Naive thymus-derived CD8-positive, alpha-beta T cell (primary cell): ENCODE results near the gene CTBP2. TPM values are rescaled to one million over a fixed set of nuclear protein-coding genes. Genes with fewer than 3 reads are reported as not detected.

Experiments used
- ATAC-seq, 2 donors: fragments of 150-1000 bp; cut with Tn5 transposase in 1 of 2; sonication (Bioruptor Pico), chemical (Tn5 transposase) in 1 of 2; 1 replicate in 1 of 2; 2 replicates in 1 of 2; pipeline ENCODE4 v1.10.0; 2021; ENCODE audit warnings: mild to moderate bottlenecking in 2 of 2, moderate library complexity in 2 of 2
- POLR2A ChIA-PET: fragments of 350-600 bp; sonication (Branson Sonifier 250); formaldehyde crosslinking; loops from one replicate; lab custom pipeline; 2021; ENCODE audit warnings: antibody characterized with exemption; lab: Charles Lee
- DNase-seq, 10 donors: peaks; one replicate each; pipeline versions ENCODE4 v3.0.0 to v3.0.0-alpha.2; 2020 to 2022
- H3K27ac Mint-ChIP-seq, 10 donors: one replicate each; pipeline ENCODE4 v1.8.0; 2020 to 2022; ENCODE audit warnings: mild to moderate bottlenecking in 10 of 10, mixed read lengths in 10 of 10, moderate library complexity in 4 of 10, inconsistent platforms in 1 of 10
- H3K27me3 Mint-ChIP-seq, 5 donors: one replicate each; pipeline ENCODE4 v1.8.0; 2021 to 2022; ENCODE audit warnings: mixed read lengths in 5 of 5
- H3K36me3 Mint-ChIP-seq, 3 donors: one replicate each; pipeline ENCODE4 v1.8.0; 2020 to 2022; ENCODE audit warnings: mixed read lengths in 3 of 3, mild to moderate bottlenecking in 2 of 3, inconsistent platforms in 1 of 3
- H3K4me1 Mint-ChIP-seq, 4 donors: one replicate each; pipeline ENCODE4 v1.8.0; 2021 to 2022; ENCODE audit warnings: mixed read lengths in 4 of 4
- H3K4me3 Mint-ChIP-seq, 10 donors: one replicate each; pipeline ENCODE4 v1.8.0; 2020 to 2022; ENCODE audit warnings: mild to moderate bottlenecking in 10 of 10, mixed read lengths in 10 of 10, moderate library complexity in 6 of 10, inconsistent platforms in 1 of 10
- H3K9me3 Mint-ChIP-seq, 9 donors: one replicate each; pipeline ENCODE4 v1.8.0; 2020 to 2022; ENCODE audit warnings: mixed read lengths in 9 of 9, mild to moderate bottlenecking in 3 of 9, inconsistent platforms in 1 of 9, moderate library complexity in 1 of 9
- polyA plus RNA-seq, 3 donors: library from polyadenylated mRNA; unstranded; fragments of 300-500 nt; fragmentation: Illumina TruSeq; gene quantifications; one replicate each; pipeline ENCODE4 v1.2.3, GENCODE V29; 2021
- total RNA-seq, 8 experiments: library from RNA in 2 of 8; stranded (reverse) in 2 of 8; gene quantifications; one replicate each; pipeline ENCODE4 v1.2.3 and lab custom pipeline; 2021 to 2026

CTBP2 gene
- total and polyA plus RNA-seq, 5 experiments from 2014 or later, result 0.05 to 3.1 (median 0.42) TPM

DNA sequence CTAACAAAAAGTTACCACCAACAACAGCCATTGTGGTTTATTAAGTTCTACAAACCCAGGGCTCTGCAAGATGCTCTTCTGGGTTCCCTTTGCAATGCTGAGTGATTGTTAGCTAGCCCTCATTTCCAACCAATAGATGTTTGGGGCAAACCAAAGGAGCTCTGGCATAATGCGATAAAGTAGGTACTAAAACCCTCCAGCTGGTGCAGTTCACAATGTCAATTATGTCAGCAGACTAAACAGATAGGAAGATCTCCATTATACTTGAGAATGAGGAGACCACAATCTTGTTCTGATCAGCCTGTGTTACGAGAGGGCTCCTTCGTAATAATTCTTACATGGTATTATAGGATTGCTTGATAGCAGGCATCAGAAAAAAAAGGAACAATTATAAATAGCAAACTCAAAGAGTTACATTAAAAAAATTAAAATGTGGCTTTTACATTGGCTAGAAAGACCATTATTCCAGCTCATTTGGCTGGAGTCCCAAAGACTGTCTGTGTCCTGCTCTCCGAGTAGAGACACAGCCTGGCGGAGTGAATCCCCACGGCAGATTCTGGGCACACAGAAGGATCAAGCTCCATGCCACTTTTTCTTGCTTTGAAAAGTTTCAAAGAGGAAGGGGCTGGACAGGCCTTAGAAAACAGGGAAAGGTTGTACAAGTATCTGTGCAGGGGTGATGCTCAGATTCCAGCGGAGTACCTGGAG lies 124.6 kb downstream of the CTBP2 start:
- DNase-seq (peak in 1 of 10 donors; percentile 6), ATAC-seq (no peak)
- Mint-ChIP-seq H3K36me3 (no peaks in the 10 kb centered on the region), H3K4me1 (no peaks in the 10 kb centered on the region), H3K4me3 (no peak overlapping the region), H3K27me3 (peaks cover 0 to 4% (median 0%) of the 10 kb centered on the region in 5 donors), H3K27ac (no peak overlapping the region), H3K9me3 (no peaks in the 10 kb centered on the region)
- POLR2A ChIA-PET, result no interaction called here

DNA sequence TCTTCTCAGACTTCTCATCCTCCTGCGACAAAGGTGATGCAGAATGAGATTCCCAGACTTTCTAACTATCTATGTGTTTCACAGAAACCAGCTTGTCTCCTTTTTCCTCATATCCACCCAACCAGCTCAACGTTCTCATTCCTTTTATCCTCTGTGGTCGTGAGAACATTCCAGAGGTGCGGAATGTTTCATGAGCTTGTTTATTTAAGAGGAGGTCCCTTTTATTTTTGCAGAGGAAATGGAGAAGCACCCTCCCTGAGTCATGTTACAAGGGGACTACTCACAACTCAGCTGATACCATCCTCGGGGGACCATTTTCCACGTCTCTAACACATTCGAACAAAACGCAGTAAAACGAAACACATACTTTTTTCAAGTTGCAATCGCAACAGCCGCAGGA lies 125.2 kb downstream of the CTBP2 start:
- POLR2A ChIA-PET, result no interaction called here

DNA sequence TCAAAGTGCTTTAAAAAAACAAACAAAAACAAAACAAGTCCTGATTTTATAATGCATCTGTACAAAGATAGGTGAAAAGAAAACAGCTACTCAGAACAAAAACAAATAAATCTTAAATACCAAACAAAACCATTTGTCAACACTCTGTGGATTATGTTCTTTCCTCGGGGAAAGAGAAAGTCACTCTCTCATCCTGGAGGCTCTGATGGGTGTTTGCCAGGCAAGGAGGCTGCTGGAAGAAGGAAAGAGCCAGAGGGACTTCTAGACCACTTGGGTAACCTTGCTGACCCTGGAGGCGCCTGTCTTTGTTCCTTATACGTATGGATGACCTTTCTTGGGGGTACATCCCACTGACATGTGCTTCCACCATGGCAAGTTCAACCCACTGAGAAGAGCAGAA lies 125.7 kb downstream of the CTBP2 start:
- Mint-ChIP-seq H3K4me3 (no peak overlapping the region), H3K27ac (peak overlapping the region in 1 of 10 donors; percentile 26), H3K36me3 (no peaks in the 10 kb centered on the region), H3K27me3 (peaks cover 0 to 8% (median 0%) of the 10 kb centered on the region in 5 donors), H3K9me3 (no peaks in the 10 kb centered on the region), H3K4me1 (no peaks in the 10 kb centered on the region)
- DNase-seq (peak in 1 of 10 donors; percentile 32), ATAC-seq (no peak)
- POLR2A ChIA-PET, result no interaction called here

More for the DNA sequence above, 125.2 kb downstream of the CTBP2 start:
- DNase-seq, result no peak
- no peak for ATAC-seq
- H3K27me3 Mint-ChIP-seq, result peaks cover 0 to 6% (median 0%) of the 10 kb centered on the region in 5 donors
- H3K27ac Mint-ChIP-seq, result no peak overlapping the region
- no peaks in the 10 kb centered on the region for H3K4me1 Mint-ChIP-seq
- no peaks in the 10 kb centered on the region for H3K36me3 Mint-ChIP-seq
- no peak overlapping the region for H3K4me3 Mint-ChIP-seq
- H3K9me3 Mint-ChIP-seq, result no peaks in the 10 kb centered on the region

DNA sequence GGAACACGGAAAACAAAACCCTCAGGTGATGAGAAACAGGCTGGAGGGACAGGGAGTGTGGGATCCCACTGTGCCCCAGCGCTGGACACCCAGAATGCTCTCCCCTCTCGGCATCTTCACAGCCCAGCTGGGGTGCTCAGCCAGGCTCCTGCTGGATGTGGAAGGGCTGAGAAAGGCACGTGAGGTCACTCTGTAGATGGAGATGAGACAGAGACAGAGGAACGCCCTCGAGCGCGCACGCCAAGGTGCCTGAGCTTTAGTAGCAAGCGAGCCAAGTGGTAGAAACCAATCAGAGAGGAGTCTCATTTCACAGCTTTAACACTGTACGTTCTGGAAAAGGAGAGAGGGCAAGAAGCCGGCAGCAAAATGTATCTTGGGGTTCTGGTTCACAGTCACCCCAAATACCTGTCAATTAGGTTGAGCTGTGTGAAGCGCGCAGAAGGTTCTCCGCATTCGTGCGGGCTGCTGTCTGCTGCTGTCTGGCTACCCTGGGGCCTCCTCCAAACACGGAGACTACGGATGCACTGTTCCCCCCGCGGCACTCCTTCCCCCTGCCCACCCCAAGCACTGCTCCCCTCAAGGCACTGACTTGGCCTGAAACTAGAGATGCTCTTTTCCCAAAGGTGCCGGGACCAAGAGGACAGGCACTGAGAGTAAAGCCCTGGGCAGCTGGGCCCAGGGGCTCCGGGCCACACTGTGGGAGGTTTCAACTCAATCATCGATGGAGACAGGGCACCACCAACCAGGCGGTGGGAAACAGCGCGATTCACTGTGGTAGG lies 127.0 kb downstream of the CTBP2 start:
- Mint-ChIP-seq H3K4me3 (no peak overlapping the region), H3K27me3 (peaks cover 0 to 8% (median 0%) of the 10 kb centered on the region in 5 donors)

DNA sequence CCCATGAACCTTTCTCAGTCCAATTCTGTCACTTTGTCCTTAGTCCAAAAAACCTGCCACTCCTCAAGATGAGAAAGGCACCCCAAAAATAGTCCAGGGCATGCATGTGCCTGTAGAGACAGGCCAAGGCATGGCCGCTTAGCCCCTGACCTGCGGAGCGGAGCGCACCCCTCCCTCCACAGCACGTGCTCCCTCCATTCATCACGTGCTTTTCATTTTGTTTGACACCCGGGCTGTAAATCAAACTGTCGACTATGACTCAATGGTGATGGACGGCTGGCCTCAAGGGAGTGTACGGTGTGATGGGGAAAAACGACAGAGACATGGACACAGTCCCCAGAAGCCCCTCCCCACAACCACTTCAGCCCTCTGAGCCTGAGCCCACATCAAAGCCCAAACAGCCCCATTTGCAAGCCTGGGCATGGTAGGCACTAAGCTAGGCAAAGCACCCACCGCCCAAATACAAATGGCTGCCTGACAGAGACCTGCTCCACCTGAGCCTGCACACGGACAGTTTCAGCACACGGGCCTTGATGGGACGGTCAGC lies 127.8 kb downstream of the CTBP2 start:
- DNase-seq (peak in 1 of 10 donors; percentile 40), ATAC-seq (no peak)
- no peaks in the 10 kb centered on the region for H3K36me3 Mint-ChIP-seq
- H3K4me3 Mint-ChIP-seq, result no peak overlapping the region
- H3K9me3 Mint-ChIP-seq, result no peaks in the 10 kb centered on the region
- H3K27me3 Mint-ChIP-seq, result peaks cover 0 to 3% (median 0%) of the 10 kb centered on the region in 5 donors
- no peak overlapping the region for H3K27ac Mint-ChIP-seq
- POLR2A ChIA-PET, result no interaction called here
- no peaks in the 10 kb centered on the region for H3K4me1 Mint-ChIP-seq

More for the DNA sequence above, 127.0 kb downstream of the CTBP2 start:
- Mint-ChIP-seq H3K9me3 (no peaks in the 10 kb centered on the region), H3K27ac (no peak overlapping the region), H3K36me3 (no peaks in the 10 kb centered on the region), H3K4me1 (no peaks in the 10 kb centered on the region)
- DNase-seq (peak in 1 of 10 donors; percentile 41), ATAC-seq (no peak)
- POLR2A ChIA-PET, result no interaction called here

DNA sequence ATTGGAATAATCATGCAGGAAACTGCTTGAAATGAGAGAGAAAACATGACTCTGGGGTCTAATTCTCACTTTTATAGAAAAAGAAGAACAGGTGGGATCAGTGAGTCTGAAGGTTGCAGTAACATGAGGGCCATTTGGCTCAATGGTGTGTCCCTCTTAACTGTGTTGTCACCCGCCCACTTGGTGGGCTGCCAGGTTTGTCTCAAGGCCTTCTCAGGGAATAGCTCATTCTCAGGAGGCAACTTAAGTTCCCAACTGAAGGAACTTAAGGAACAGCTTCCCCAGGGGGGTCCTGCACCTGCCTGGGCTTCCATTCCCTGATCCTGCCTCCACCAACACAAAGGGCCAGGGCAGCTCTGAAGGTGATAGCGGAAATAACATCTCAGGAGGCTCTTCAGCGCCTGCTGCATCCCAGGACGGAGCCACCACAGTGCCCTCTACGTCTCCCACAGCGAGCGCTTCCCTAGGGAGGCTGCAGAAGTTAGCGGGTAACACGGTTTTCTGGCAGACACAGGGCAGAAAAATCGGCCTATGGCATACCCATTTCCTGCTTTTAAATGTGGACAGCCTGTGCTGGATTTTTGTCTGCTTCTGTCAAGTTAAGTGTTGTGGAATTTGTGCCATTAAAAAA lies 129.7 kb downstream of the CTBP2 start:
- POLR2A ChIA-PET, result no interaction called here
- Mint-ChIP-seq H3K27ac (no peak overlapping the region), H3K9me3 (no peaks in the 10 kb centered on the region), H3K4me1 (no peaks in the 10 kb centered on the region), H3K27me3 (peaks cover 0 to 3% (median 0%) of the 10 kb centered on the region in 5 donors), H3K36me3 (no peaks in the 10 kb centered on the region), H3K4me3 (no peak overlapping the region)
- no peak for ATAC-seq
- DNase-seq, result peak in 1 of 10 donors; percentile 30

DNA sequence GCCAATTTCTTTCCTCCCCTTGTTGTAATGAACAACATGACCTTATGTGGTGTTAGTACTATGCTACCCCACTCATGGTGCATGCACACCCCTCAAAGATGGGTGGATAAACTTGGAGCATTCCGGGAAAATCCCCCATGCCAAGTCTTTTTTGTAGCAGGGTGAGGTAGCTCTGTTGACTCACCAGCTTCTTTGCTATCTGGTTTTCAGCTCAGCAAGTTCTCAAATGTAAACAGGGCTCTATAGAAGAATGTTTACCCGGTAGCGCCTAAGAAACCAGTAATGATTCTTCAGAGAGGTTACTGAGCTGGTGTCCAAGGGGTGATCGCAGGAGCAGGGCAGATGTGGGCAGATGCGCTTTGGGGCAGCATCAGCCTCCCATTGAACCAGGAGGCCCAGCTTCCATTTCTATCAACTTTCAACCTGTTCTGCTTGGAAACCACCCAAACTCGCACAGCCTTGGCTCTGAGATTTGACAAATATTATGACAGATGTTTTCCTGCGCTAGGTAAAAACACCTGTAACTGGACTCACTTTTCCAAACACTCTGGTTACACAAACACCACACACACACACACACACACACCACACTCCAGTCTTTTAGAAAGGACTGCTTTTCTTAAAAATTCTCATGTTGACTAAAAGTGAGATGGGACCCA lies 130.7 kb downstream of the CTBP2 start:
- no peak overlapping the region for H3K4me3 Mint-ChIP-seq
- no peak overlapping the region for H3K27ac Mint-ChIP-seq
- no peaks in the 10 kb centered on the region for H3K36me3 Mint-ChIP-seq
- DNase-seq (no peak), ATAC-seq (no peak)
- H3K9me3 Mint-ChIP-seq, result no peaks in the 10 kb centered on the region
- POLR2A ChIA-PET, result no interaction called here
- peaks cover 0 to 3% (median 0%) of the 10 kb centered on the region in 5 donors for H3K27me3 Mint-ChIP-seq
- H3K4me1 Mint-ChIP-seq, result no peaks in the 10 kb centered on the region

DNA sequence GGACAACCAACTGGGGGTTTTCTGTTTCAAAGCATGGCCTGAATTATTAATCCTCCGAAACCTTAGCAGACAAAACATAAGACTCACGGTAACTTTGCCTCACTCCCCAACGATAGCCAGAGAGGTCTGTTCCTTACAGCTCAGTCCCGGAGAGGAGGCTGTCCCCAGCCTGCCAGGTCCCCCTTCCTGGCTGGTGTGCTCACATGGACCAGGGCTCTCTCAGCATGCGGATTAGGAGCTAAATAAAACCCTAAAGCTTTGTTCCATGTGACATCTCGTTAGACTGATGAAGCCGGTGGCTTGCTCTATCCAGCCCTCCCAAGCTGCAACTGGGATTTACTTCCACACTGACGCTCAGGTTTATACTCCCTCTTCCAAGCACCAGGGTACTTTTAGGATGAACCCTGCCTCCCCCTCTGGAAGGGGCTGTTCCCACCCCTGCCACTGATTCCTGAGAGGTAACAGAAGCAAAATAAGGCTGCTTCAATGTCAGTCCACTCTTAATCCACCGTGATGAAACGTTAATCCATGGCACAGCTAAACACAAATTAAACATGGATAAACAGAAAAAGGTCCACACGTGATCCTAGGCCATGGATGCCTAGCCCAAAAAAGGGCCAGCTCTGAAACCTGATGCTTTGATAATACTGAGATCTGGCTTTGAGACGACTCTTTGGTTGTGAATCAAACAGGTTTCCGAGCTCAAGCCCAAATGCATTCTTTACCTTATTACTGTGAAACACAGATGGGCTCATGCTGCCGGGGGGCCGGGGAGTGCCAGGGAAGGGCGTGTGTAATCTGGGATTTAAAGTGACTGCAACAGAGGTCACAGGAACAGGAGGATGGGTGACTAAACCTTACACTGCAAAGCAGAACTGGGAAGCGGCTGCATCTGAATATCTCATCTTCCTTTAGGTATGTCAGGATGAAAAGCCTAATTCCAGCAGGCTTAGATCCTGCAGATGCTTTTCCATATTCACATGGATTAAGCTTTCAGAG lies 132.2 kb downstream of the CTBP2 start:
- H3K36me3 Mint-ChIP-seq, result no peaks in the 10 kb centered on the region
- H3K27me3 Mint-ChIP-seq, result peaks cover 0 to 3% (median 0%) of the 10 kb centered on the region in 5 donors
- no peak overlapping the region for H3K4me3 Mint-ChIP-seq
- no peaks in the 10 kb centered on the region for H3K9me3 Mint-ChIP-seq
- no peak overlapping the region for H3K27ac Mint-ChIP-seq
- POLR2A ChIA-PET, result no interaction called here
- ATAC-seq (no peak), DNase-seq (peak in 1 of 10 donors; percentile 14)
- no peaks in the 10 kb centered on the region for H3K4me1 Mint-ChIP-seq

DNA sequence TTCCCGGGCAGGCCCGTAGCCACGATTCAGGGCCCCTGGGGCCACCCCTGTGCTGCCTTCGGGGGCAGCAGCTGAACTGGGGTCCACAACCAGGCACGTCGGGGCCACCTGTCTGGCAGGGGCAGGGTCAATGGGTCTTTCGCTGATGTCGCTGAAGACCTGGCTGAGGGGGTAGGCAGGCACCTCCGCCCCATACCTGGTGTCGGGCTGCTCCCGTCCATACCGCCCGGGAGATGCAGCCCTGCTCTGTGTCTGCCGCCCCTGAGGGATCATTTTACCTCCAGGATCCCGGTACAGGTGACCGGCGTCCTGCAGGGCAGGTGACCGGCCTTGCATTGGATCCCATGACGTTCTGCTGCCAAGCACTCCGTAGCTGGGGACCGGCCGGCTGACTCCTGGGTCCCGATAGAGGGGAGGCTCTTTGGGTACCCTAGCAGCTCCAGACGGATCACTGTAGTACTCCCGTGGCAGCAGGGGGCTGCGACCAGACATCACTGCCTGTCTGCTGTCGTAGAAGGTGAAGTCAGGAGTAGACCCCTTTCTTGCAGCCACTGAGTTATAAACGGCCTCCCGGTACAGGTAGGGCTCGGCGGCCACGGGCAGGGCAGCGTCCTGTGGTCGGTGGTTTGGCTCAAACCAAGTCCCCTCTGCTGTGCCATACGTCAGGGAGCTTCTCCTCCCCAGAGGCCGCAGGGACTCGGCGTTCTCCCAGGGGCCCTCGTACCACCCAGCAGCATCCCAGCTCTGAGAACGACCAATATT lies 133.2 kb downstream of the CTBP2 start:
- Mint-ChIP-seq H3K4me1 (peaks cover 0 to 1% (median 0%) of the 10 kb centered on the region in 4 donors), H3K27me3 (peaks cover 0 to 3% (median 0%) of the 10 kb centered on the region in 5 donors), H3K4me3 (no peak overlapping the region), H3K36me3 (no peaks in the 10 kb centered on the region), H3K27ac (peak overlapping the region in 1 of 10 donors; percentile 18), H3K9me3 (no peaks in the 10 kb centered on the region)
- DNase-seq (peak in 1 of 10 donors; percentile 37), ATAC-seq (no peak)
- POLR2A ChIA-PET, result no interaction called here

DNA sequence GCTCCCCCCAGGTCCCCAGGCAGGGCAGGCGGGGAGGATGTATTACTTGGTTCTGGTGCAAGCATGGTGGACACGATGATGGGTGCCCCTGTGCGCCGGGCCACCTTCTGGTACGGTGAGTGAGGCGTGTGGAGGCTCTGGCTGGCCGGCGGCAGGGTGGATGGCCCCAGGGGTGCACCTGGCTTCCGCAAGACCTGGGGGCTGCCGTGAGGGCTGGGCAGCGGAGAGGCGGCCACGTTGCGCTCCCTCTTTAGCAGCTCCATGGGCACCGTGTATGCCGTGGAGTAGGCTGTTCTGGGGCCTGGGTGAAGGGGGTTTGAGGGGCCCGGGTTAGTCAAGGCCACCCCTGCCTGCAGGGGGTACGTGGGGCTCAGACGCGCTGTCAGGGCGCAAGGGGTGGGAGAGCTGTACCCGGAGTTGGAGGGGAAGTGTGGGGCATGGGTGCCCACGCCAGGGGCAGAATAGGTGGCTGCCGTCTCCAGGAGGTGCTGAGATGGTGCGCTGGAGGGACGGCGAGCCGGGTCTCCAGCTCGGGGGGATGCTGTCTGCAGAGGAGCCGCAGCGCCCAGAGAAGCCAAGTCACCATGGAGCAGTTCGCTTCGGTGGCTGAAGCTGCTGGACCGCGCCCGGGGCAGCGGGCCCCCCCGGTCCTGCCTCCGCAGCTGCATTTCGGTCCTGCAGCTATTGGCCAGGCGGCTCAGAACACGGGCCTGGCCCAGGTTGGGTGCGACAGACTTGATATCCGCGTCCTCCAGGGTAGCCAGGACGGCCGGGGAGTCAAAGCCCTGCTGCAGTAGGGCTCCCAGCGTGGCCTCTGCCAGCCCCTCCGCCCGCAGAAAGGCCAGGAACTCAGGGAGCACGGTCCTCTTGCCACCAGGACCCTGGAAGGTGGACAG lies 134.1 kb downstream of the CTBP2 start:
- ATAC-seq, result no peak
- POLR2A ChIA-PET, result no interaction called here
- Mint-ChIP-seq H3K9me3 (no peaks in the 10 kb centered on the region), H3K27me3 (peaks cover 0 to 3% (median 0%) of the 10 kb centered on the region in 5 donors), H3K4me3 (no peak overlapping the region), H3K4me1 (peaks cover 0 to 3% (median 0%) of the 10 kb centered on the region in 4 donors), H3K27ac (no peak overlapping the region), H3K36me3 (no peaks in the 10 kb centered on the region)
- DNase-seq, result peak in 1 of 10 donors; percentile 58
